LHCN-M2 (cell line): Measurements from ENCODE around the gene MYL7. TPM values are rescaled to one million over a fixed set of nuclear protein-coding genes. Genes with fewer than 3 reads are reported as not detected.

Experiments
- DNase-seq: peaks from one replicate; pipeline ENCODE4 v3.0.0-alpha.2; 2012; ENCODE audit warnings: low read depth
- total RNA-seq: library from RNA; depleted of rRNA; stranded (reverse); fragments of >200 nt; gene quantifications from 2 replicates; pipeline ENCODE4 v1.2.3, GENCODE V29; 2014

The MYL7 gene
- total RNA-seq, 1 experiment from 2014 or later = not detected

DNA sequence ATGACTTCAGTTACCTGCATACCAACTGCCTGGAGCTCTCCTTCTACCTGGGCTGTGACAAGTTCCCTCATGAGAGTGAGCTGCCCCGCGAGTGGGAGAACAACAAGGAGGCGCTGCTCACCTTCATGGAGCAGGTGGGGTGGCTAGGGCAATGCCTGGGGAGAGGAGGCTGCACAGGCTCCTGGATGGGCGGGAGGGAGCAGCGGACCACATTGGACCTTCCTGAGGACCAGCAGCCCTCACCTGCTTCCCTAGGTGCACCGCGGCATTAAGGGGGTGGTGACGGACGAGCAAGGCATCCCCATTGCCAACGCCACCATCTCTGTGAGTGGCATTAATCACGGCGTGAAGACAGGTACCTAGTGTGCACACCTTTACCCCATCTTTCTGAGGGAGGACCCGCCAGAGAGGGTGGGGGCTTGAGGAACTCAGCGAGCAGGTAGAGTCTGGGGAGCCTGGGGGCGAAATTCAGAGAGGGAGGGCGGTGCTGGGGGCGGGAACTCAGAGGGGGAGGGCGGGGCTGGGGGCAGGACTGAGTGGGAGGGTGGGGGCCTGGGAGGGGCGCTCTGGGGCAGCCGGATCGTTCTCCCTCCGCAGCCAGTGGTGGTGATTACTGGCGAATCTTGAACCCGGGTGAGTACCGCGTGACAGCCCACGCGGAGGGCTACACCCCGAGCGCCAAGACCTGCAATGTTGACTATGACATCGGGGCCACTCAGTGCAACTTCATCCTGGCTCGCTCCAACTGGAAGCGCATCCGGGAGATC is 28.0 kb downstream of the MYL7 start:
- DNase-seq = no peak

DNA sequence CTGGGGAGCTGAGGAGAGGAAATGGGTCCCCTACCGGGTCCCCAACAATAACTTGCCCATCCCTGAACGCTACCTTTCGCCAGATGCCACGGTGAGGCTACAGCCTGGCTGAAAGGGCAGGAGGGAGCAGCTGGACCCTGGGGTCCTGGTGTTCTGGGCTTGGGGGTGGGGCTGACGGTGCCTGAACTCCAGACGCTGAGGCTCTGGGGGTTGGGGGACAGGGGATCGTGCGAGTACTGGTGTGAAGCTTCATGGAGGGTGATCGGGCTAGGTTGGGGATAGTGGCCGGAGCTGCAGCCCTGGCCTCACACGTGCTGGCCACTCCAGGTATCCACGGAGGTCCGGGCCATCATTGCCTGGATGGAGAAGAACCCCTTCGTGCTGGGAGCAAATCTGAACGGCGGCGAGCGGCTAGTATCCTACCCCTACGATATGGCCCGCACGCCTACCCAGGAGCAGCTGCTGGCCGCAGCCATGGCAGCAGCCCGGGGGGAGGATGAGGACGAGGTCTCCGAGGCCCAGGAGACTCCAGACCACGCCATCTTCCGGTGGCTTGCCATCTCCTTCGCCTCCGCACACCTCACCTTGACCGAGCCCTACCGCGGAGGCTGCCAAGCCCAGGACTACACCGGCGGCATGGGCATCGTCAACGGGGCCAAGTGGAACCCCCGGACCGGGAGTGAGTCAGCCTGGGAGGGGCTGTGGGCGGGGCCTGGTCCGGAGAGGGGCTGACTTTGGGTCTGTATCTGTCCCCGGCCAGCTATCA is 28.7 kb downstream of the MYL7 start:
- no peak for DNase-seq

- no peak for DNase-seq
Measured at GRCh38 chr7:44111761-44112160, 29.4 kb downstream of the MYL7 start.

- no peak for DNase-seq
Measured at GRCh38 chr7:44110719-44111635, 30.2 kb downstream of the MYL7 start.

- no peak for DNase-seq
Measured at GRCh38 chr7:44109991-44110390, 31.1 kb downstream of the MYL7 start.

GRCh38 chr7:44108768-44109750 is 32.1 kb downstream of the MYL7 start:
- no peak for DNase-seq

GRCh38 chr7:44107961-44108767 is 33.0 kb downstream of the MYL7 start:
- DNase-seq = no peak

DNA sequence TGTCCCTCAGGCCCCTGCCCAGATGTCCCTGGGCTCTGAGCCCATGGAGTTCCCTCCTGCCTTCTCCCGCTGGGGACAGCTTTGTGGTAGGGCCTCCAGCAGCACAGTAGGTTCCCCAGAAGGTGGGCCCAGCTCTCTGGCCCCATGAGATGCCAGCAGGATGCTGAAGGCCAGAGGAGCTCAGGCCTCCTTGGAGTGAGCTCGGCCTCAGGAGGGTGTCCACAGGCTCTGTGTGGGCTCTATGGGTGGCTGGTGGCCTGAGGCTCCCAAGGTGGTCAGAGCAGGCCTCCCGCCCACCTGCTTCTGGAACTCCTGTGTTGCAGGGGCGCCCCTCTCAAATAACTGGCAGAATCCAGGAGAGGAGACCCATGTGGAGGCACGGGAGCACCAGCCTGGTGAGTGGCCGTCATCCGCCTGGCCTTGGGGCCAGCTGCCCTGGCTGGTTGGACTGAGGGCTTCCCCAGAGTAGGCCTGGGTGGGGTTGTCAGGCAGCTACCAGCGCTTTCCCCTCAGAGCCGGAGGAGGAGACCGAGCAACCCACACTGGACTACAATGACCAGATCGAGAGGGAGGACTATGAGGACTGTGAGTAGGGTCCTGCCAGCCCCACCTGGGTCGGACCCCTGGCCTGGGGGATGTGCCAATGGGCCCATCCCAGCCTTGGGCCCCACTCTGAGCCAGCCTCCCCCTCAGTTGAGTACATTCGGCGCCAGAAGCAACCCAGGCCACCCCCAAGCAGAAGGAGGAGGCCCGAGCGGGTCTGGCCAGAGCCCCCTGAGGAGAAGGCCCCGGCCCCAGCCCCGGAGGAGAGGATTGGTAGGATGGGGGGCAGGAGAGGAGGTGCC is 33.8 kb downstream of the MYL7 start:
- no peak for DNase-seq

DNA sequence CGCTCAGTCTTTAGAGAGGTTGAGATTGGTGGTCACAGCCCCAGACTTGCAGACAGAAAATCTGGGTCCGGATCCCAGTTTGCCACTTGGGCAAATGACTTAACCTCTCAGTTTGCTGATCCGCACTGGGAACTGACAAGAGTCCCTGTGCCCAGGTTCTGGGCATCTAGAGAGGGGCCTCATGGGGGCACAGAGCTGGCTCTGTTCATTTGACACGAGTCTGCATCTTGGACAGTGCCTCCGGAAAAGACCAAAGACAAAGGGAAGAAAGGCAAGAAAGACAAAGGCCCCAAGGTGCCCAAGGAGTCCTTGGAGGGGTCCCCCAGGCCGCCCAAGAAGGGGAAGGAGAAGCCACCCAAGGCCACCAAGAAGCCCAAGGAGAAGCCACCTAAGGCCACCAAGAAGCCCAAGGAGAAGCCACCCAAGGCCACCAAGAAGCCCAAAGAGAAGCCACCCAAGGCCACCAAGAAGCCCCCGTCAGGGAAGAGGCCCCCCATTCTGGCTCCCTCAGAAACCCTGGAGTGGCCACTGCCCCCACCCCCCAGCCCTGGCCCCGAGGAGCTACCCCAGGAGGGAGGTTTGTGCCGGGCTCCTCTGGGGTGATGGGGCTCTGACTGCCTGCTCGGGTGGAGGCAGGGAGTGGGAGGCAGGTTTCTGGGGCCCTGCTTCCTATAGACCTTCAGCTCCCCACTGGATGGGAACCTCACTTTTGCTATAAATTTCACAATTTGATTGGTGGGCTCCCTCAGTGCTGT is 34.6 kb downstream of the MYL7 start:
- no peak for DNase-seq

DNA sequence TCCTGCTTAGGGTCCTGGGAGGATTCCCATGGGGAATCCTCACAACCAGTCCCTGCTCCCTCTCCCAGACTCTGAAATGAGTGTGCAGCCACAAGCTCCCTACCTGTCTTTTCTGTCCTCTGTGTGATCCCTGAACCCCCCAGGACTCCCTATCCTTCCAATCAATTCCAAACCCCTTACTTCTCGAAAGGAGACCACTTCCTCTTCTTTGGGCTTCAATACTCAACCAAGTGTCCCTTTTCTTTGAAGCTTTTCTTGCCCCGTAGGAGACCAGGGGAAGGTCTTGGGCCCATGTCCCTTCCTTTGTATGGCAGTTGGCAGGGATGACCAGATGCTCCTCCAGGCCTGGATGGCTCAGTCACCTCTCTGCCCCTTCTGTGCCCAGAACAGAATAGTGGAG is 35.3 kb downstream of the MYL7 start:
- DNase-seq = no peak

- DNase-seq = peak; percentile 39
Measured at GRCh38 chr7:44104860-44105771, 36.0 kb downstream of the MYL7 start.

- no peak for DNase-seq
Measured at GRCh38 chr7:44103923-44104859, 36.9 kb downstream of the MYL7 start, which contains the start of gene AEBP1. AEBP1 (plus strand) TSS chr7:44104345; CDS start chr7:44104666, 321 bp downstream.

GRCh38 chr7:44103566-44103922 is 37.6 kb downstream of the MYL7 start:
- DNase-seq = no peak

GRCh38 chr7:44102846-44103565 is 38.1 kb downstream of the MYL7 start:
- no peak for DNase-seq
